Body of pancreas (tissue), 4 donors: ENCODE data around the gene EFCAB11. TPM values are rescaled to one million over a fixed set of nuclear protein-coding genes. Genes with fewer than 3 reads are reported as not detected.

Experiments used
- ATAC-seq: fragments of 150-250 bp; one replicate; pipeline ENCODE4 v1.9.1; 2016
- DNase-seq, 4 donors: peaks; one replicate each; pipeline ENCODE4 v3.0.0-alpha.2; 2019
- H3K27ac ChIP-seq, 4 donors: fragments of 200-600 bp; sonication (generic); 1 replicate in 3 of 4; 2 replicates in 1 of 4; pipeline versions ENCODE4 v1.5.1 to v1.6.1; 2016 to 2019; ENCODE audit warnings: mild to moderate bottlenecking in 1 of 4, mixed read lengths in 1 of 4, moderate library complexity in 1 of 4
- H3K27me3 ChIP-seq, 2 donors: fragments of 200-600 bp; sonication (generic); one replicate each; pipeline ENCODE4 v1.6.0; 2016; ENCODE audit warnings: mild to moderate bottlenecking in 1 of 2
- H3K36me3 ChIP-seq, 2 donors: fragments of 200-600 bp; sonication (generic); replicated peaks in 1 of 2; 2 replicates each; pipeline ENCODE4 v1.5.1; 2016; ENCODE audit warnings: low read depth in 2 of 2; ENCODE audit not compliant: insufficient read depth in 1 of 2
- H3K4me1 ChIP-seq: fragments of 200-600 bp; sonication (generic); one replicate; pipeline ENCODE4 v1.6.0; 2016
- H3K4me3 ChIP-seq, 2 donors: fragments of 200-600 bp; sonication (generic); 1 replicate in 1 of 2; 2 replicates in 1 of 2; pipeline ENCODE4 v1.5.1; 2016 to 2019
- H3K9me3 ChIP-seq, 3 donors: fragments of 200-600 bp; sonication (generic); 1 replicate in 2 of 3; 2 replicates in 1 of 3; pipeline ENCODE4 v1.5.1; 2016
- CTCF ChIP-seq, 7 experiments: fragments of 450-650 bp in 4 of 7; fragments of 200-600 bp in 3 of 7; sonication (generic) in 3 of 7; IDR thresholded peaks; one replicate each; pipeline ENCODE4 v1.5.1; 2016 to 2019; ENCODE audit warnings: antibody characterized with exemption in 7 of 7
- POLR2A ChIP-seq, 3 donors: fragments of 450-650 bp; IDR thresholded peaks; one replicate each; pipeline ENCODE4 v1.6.1; 2016; ENCODE audit warnings: antibody characterized with exemption in 3 of 3, mild to moderate bottlenecking in 2 of 3
- WGBS, 2 donors: methylation state at CpG; one replicate each; pipeline ENCODE4 v1.1.5; 2017; 5-methylcytosine and 5-hydroxymethylcytosine counted together
- intact Hi-C: fragments of 100-400 bp; cut with DNase I; formaldehyde crosslinking; loops from one replicate; pipeline ENCODE4 v1.15.1; 2023
- total RNA-seq, 2 donors: library from RNA; depleted of rRNA; stranded (reverse); fragments of >200 nt; gene quantifications; one replicate each; pipeline ENCODE4 v1.1.0, GENCODE V29; 2016

EFCAB11 gene
- total RNA-seq, 2 donors from 2014 or later = 1.6 to 2.9 TPM

- no peaks in the 10 kb centered on the region for H3K36me3 ChIP-seq
- no peaks in the 10 kb centered on the region for H3K4me1 ChIP-seq
- H3K9me3 ChIP-seq = no peaks in the 10 kb centered on the region
- no peak for TF ChIP-seq POLR2A (IDR thresholded peaks at IDR 0.05)
- no peak for TF ChIP-seq CTCF (IDR thresholded peaks at IDR 0.05)
- no peak overlapping the region for H3K27ac ChIP-seq
- DNase-seq = no peak
- H3K4me3 ChIP-seq = no peak overlapping the region
- 73 to 75% methylated on average over 4 of the region's 4 CpGs for WGBS, 2 donors
- no peak for ATAC-seq
- H3K27me3 ChIP-seq = no peaks in the 10 kb centered on the region
- intact Hi-C loops = no loop called here
Observed at GRCh38 chr14:89747126-89747525, 207.4 kb downstream of the EFCAB11 start.

DNA sequence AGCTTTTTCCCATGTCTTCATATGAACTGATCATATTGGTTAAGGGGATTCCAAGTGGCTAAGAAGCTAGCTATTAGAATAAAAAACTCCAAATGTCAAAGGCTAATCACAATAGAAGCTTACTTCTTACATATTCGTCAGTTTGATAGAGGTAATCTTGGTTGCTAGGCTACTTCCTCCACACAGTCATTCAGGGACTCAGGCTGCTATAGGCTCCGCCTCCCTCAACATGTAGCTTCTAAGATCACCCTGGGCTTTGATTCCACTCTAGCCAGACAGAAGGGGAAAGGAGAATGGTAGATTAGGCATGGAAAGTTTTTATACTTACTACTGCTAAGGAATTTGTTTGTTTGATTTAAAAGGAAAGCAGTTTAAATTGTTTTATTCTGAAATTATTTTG, 207.9 kb downstream of the EFCAB11 start:
- 79% methylated on average over 2 of the region's 2 CpGs for WGBS, 2 donors
- intact Hi-C loops = no loop called here
- no peak for ATAC-seq

DNA sequence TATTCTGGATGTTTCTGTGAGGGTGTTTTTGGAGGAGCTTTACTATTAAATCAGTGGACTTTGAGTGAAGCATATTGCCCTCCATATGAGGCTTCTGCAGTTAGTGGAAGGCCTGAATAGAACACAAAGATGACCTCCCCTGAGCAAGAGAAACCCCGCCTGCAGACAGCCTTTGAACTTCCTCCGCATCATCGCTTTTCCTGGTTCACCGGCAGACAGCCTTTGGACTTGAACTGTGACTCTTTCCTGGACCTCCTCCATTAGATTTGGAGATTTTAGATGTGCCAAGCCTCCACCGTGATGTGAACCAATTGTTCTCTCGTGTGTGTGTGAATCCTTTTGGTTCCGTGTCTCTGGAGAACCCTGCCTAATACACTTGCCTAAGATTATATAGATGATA, 208.4 kb downstream of the EFCAB11 start:
- DNase-seq (no peak), ATAC-seq (no peak)
- Histone ChIP-seq H3K4me3 (no peak overlapping the region), H3K27ac (no peak overlapping the region), H3K36me3 (no peaks in the 10 kb centered on the region), H3K27me3 (no peaks in the 10 kb centered on the region), H3K9me3 (no peaks in the 10 kb centered on the region), H3K4me1 (no peaks in the 10 kb centered on the region)
- TF ChIP-seq POLR2A (IDR thresholded peaks at IDR 0.05) (no peak), CTCF (IDR thresholded peaks at IDR 0.05) (no peak)
- intact Hi-C loops = no loop called here
- 94 to 97% methylated on average over 7 of the region's 7 CpGs for WGBS, 2 donors

More for the DNA sequence above, 207.9 kb downstream of the EFCAB11 start:
- DNase-seq = no peak
- no peaks in the 10 kb centered on the region for H3K9me3 ChIP-seq
- H3K27ac ChIP-seq = no peak overlapping the region
- H3K27me3 ChIP-seq = no peaks in the 10 kb centered on the region
- no peak for TF ChIP-seq CTCF (IDR thresholded peaks at IDR 0.05)
- no peak for TF ChIP-seq POLR2A (IDR thresholded peaks at IDR 0.05)
- H3K36me3 ChIP-seq = no peaks in the 10 kb centered on the region
- H3K4me1 ChIP-seq = no peaks in the 10 kb centered on the region
- no peak overlapping the region for H3K4me3 ChIP-seq

Other genes starting within 250 kb of the EFCAB11 start
- gene TDP1, start 1.2 kb upstream of the EFCAB11 start, total RNA-seq = 10 to 100 TPM in 1 of 2 donors, 1 to 10 TPM in 1; 7.5 to 10.5 TPM
- gene KCNK13, start 107.3 kb upstream of the EFCAB11 start, total RNA-seq = under 1 TPM in 1 of 2 donors, not detected in 1; 0.26 TPM